GM18520 (cell line): Measurements from ENCODE around the gene BMP7.
"Not testable (repeated sequence)": the region's sequence is repeated elsewhere in the genome, so short reads cannot be mapped to it uniquely, and the experiment has no call there.

ENCODE experiments used
- ATAC-seq: cut with Tn5 transposase; IDR thresholded peaks from one replicate; pipeline ENCODE4 v1.9.1; 2021; ENCODE audit not compliant: unreplicated experiment

BMP7 gene

DNA sequence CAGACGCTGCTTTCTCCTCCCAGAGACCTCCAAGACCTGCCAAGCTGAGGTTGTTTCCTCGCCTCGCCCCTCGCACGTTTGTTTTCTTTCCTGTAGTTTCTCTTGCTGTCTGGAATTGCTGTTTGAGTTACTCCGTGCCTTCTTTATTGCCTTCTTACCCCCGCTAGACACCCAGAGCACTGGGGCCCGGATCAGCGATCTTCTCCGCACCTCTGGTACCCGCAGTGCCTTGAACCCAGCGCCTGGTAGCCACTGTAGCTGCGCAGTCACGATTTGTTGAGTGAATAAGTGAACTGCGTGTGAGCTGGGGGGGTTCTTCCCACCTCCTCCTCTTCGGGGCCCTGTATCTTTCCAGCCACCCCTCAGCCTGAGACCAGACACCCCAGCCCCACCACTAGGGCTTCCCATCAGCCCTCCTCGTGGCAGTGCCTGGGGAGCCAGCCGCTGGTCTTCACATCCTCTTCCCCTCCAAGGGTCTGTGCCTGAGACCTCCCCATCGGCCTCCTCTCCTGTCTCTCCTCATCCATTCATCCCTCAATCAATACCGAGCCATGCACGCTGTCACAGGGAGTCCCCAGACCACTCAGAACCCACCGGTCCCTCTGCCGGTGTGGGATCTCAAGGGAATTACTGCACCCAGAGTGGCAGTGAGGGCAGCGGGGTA lies 849 bp upstream of the BMP7 start:
- ATAC-seq = no peak

DNA sequence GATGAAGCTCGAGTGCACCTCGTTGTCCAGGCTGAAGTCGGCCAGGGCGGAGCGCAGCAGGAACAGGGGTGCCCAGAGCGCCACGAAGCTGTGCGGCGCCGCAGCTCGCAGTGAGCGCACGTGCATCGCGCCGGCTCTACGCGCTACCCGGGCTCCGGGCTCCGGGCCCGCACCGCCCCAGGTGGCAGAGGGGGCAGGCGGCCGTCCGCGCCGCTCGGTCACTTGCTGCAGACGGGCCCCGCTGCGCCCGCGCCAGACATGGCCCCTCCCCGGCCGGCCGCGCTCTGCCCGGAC lies 497 bp downstream of the BMP7 start:
- no peak for ATAC-seq

DNA sequence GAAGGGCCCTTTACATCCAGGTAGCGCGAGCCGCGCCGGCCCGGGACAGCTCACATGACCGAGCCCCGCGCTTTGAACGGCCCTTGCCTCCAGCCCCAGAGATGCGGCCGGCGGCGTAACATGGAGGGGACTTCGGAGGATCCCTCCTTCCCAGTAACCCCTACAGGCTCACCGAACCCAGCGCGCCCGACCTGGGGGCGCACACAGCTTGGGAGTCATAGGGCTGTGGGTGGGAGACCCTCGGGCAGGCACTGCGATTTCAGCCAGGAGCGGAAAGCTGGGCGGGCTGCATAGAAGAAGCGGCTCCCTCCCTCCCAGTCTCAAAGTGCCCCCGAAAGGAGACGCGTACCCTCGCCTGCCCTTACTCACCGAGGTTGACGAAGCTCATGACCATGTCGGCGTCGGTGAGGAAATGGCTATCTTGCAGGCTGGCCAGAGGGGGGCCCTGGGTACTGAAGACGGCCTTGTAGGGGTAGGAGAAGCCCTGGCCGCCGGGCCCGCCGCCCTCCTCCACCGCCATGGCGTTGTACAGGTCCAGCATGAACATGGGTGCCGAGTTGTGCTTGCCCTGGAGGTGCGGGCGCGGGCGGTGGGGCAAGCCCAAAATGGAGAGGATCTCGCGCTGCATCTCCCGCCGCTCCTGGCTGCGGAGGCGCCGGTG lies 975 bp downstream of the BMP7 start:
- ATAC-seq = no peak

DNA sequence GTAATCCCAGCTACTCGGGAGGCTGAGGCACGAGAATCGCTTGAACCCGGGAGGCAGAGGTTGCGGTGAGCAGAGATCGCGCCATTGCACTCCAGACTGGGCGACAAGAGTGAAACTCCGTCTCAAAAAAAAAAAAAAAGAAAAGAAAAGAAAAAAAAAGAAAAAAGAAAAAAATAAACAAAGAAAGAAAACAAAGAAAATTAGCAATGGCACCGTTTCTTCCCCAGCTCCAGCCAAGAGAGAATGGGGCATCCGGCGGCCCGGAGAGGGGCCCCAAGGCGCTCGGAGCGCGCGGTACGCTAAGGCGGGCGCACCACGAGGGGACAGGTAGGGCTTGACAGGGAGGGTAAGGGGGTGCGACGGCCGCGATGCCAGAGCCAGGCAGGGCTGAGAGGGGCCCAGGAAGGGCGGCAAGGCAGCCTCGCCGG lies 1.5 kb downstream of the BMP7 start:
- ATAC-seq = not testable (repeated sequence)

DNA sequence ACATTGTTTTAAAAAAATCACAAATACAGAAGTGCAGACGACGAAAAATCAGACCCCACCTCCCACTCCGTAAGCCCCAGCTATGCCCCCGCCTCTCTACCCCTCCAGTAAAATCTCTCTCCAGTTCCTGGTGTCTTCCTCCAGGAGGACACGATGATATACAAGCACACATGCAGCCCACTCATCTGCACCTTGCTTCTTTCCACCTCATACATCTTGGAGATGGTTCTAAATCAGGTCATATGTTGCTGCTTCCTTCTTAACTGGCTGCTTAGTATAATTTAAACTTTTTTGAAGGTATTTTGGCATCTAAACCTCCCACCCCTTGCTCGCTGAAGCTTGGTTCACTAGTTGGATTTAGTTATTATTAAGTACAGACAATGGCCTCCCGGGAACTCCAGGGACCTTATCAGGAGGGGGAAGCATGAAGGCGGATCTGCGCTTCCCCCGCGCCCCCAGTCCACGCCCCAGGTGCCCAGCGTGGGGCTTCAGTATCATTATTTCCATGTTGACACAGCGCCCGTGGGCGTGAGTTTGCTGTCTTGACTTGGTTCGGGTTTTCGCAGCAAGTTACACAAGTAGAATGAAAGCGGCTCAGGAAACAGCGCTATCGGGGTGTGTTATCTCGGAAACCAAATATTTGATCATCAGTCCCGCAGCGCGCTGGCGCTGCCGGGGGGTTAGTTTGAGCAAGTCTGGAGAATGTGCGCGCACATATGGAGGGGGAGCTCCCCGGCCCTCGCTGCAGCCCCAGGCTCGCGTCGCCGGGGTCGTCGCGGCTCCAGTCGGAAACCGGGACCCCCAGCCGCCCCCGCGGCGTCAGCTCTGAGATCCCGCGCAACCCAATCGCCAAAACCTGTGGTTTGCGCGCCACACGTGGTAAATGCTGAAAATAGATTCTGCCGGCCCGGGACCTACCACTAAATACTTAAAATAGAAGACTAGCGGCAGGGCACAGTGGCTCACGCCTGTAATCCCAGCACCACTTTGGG lies 2.3 kb downstream of the BMP7 start:
- no peak for ATAC-seq

- no peak for ATAC-seq
Observed at GRCh38 chr20:57262784-57263609, 3.4 kb downstream of the BMP7 start.

- ATAC-seq = no peak
Observed at GRCh38 chr20:57262301-57262700, 4.1 kb downstream of the BMP7 start.

- no peak for ATAC-seq
Observed at GRCh38 chr20:57261457-57262251, 4.8 kb downstream of the BMP7 start.

DNA sequence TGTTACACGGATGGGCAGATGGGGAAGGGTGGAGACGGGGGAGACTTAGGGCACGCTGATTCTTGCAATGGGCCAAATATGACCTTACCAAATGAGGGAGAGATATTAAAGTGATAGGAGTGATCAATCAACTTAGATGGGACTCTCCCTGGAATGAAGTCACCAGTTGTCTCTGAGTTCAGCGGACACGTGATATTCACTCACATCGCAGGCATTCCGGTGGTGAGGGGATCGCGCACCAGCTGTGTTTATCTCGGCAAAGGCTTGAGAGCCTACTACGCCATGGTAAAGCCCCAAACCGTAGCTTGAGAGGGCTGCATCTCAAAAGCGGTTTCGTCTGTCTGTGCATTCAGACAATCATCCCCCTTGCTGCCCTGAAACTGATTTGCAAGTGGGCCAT lies 5.5 kb downstream of the BMP7 start:
- no peak for ATAC-seq

DNA sequence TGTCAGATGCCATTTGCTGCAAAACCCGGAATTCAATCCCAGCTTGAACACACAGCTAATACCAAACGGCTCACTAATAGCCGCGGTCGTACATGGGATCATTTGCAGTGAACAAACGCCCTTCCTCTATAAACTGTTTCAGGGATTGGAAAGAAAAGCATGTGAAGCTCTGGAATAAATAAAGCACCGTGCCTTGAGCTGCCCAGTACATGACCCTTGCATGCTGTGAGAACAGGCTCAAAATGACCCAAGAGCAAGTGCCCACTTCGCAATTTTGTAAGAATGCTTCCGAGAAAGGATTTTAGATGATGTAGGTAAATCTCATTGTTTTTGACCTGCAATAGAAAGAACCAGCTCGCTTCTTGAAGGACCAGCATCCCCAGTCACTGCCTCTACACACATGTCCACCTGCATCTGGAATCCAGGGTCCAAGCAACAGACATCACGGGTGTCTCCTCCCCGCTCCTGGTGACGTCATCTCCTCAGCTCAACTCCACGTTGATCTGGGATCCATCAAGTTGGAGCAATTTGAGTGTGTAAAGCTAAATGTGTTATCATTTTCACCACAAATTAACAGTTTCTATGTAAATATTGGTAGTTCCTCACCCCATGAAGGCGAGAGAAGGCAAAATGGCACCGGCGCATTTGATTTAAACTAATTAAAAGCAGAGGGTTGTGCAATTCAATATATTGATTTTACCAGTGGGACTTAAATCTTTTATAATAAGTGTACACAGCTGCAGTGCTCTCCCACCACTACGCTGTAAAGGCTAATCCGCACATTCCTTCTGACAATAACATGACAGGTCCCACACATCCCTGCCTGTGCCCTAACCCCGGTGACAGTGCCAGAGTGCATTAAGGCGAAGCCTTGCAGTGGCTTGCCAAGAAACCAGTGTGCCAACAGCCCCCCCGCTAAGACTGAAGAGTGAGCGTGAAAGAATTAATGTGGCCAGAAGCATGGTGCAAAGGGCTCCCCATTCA lies 6.2 kb downstream of the BMP7 start:
- ATAC-seq = no peak

- ATAC-seq = no peak
Observed at GRCh38 chr20:57259121-57259937, 7.1 kb downstream of the BMP7 start.

- no peak for ATAC-seq
Observed at GRCh38 chr20:57257701-57258453, 8.6 kb downstream of the BMP7 start.

GRCh38 chr20:57256908-57257307 lies 9.5 kb downstream of the BMP7 start:
- no peak for ATAC-seq

DNA sequence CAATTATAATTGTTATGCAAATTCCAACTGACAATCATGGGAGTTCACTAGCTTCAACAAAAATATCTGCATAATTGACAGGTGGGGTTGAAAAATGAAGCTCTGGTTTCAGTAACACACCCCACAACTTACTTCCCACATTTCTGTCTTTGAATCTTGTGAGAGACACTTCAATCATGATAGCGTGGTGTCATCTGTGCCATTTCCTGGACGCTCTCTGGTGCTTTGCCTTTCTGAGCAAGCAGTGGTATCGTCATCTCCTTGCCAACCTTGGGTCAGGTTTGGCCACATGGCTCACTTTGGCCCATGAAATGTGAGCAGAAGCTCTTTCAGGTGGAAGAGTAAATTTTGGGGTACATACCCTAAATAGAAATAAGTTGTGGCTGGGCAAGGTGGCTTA lies 10.2 kb downstream of the BMP7 start:
- ATAC-seq = no peak

- ATAC-seq = no peak
Observed at GRCh38 chr20:57255183-57255582, 11.3 kb downstream of the BMP7 start.

DNA sequence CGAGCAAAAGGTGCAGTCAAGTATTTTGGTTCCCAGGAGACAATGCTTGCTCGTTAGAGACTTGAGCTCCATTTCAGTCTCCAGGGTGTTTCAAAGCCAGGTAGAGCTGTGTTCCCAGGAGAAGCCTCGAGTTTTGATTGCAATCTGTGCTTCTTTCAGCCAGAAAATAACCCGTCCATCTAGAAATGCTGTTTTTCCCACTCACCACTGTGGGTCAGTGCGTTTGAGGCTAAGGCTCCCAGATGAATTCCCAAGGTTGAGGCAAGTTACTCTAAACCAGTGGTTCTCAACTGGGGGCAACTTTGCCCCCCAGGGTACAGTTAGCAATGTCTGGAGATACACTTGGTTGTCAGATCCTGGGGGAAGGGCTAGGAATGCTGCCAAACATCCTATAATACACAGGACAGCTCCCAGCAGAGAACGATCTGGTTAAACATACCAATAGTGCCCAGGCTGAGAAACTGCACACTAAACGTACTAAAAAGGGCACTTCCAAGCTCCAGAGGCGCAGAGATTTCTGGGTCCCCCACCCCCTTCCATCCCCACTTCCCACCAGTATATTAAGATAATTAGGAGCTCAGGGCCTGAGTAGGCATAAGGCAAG lies 13.8 kb downstream of the BMP7 start:
- ATAC-seq = no peak

GRCh38 chr20:57251949-57252348 lies 14.5 kb downstream of the BMP7 start:
- no peak for ATAC-seq
